SK-N-SH treated with all-trans-retinoic acid at 6 μM for 48 hours (cell line): ENCODE results near the gene THSD7A.

Source experiments
- ARNTL ChIP-seq: fragments of 450-650 bp; formaldehyde crosslinking; IDR thresholded peaks from 2 replicates; pipeline ENCODE4 v1.5.0; 2020; ENCODE audit warnings: low read depth, mild to moderate bottlenecking, moderate library complexity, borderline replicate concordance
- CSDC2 ChIP-seq: fragments of 250-450 bp; sonication (Bioruptor Pico); IDR thresholded peaks from 2 replicates; pipeline ENCODE4 v1.5.0; 2020; ENCODE audit warnings: mild to moderate bottlenecking, moderate library complexity
- GLIS3 ChIP-seq: fragments of 250-450 bp; sonication (Bioruptor Pico); IDR thresholded peaks from 2 replicates; pipeline ENCODE4 v1.5.0; 2020; ENCODE audit warnings: mild to moderate bottlenecking, moderate library complexity
- ISL1 ChIP-seq: fragments of 250-450 bp; sonication (Bioruptor Pico); IDR thresholded peaks from 2 replicates; pipeline ENCODE4 v2.1.2; 2022; ENCODE audit warnings: mild to moderate bottlenecking, moderate library complexity
- OSR1 ChIP-seq: fragments of 250-450 bp; sonication (Bioruptor Pico); IDR thresholded peaks from 2 replicates; pipeline ENCODE4 v1.8.0; 2022; ENCODE audit warnings: moderate library complexity, mild to moderate bottlenecking, inconsistent platforms
- TCF4 ChIP-seq: fragments of 250-450 bp; sonication (Bioruptor Pico); IDR thresholded peaks from 2 replicates; pipeline ENCODE4 v1.8.0; 2021; ENCODE audit warnings: mild to moderate bottlenecking, moderate library complexity, borderline replicate concordance
- ZFP3 ChIP-seq: fragments of 250-450 bp; sonication (Bioruptor Pico); IDR thresholded peaks from 2 replicates; pipeline ENCODE4 v1.5.0; 2020; ENCODE audit warnings: mild to moderate bottlenecking, moderate library complexity
- ZFP30 ChIP-seq: fragments of 450-650 bp; formaldehyde crosslinking; IDR thresholded peaks from 2 replicates; pipeline ENCODE4 v1.5.0; 2022; ENCODE audit warnings: mild to moderate bottlenecking, moderate library complexity
- ZNF565 ChIP-seq: fragments of 450-650 bp; formaldehyde crosslinking; conservative IDR thresholded peaks from 2 replicates; pipeline ENCODE4 v1.5.0; 2020; ENCODE audit warnings: low read depth, mild to moderate bottlenecking, moderate library complexity
- ZNF8 ChIP-seq: fragments of 450-650 bp; formaldehyde crosslinking; IDR thresholded peaks from 2 replicates; pipeline ENCODE4 v1.5.0; 2020; ENCODE audit warnings: mild to moderate bottlenecking, moderate library complexity
- TF ChIP-seq, protein P1 (sequence below): fragments of 250-450 bp; sonication (Bioruptor Pico); IDR thresholded peaks from 2 replicates; pipeline ENCODE4 v1.8.0; 2020; ENCODE audit warnings: mild to moderate bottlenecking, moderate library complexity, borderline replicate concordance
- TF ChIP-seq, protein P2 (sequence below): fragments of 250-450 bp; sonication (Bioruptor Pico); IDR thresholded peaks from 2 replicates; pipeline ENCODE4 v1.8.0; 2021; ENCODE audit warnings: low read depth, mild to moderate bottlenecking, moderate library complexity, borderline replicate concordance
- TF ChIP-seq, protein P3 (sequence below): fragments of 250-450 bp; sonication (Bioruptor Pico); IDR thresholded peaks from 2 replicates; pipeline ENCODE4 v1.5.1; 2020; ENCODE audit warnings: low read depth, mild to moderate bottlenecking, moderate library complexity

DNA sequence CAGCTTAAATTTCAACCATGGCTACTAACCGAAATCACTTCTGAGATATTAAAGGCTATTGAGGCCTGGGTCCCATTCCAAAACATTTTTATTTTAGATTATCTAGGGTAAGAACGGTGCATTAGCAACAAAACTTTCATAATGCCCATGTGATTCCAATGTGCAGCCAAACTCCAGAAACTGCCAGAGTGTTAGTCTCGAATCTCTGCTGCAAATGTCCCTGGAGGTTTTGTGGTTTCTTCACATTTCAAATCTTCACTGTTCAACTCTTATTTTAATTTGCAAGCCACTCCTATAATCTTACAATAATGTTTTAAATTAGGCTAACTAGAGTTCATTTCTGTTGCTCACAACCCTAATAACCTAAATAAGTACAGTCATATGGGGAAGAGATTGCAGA is 501.3 kb downstream of the THSD7A start:
- TF ChIP-seq, protein P1, sequence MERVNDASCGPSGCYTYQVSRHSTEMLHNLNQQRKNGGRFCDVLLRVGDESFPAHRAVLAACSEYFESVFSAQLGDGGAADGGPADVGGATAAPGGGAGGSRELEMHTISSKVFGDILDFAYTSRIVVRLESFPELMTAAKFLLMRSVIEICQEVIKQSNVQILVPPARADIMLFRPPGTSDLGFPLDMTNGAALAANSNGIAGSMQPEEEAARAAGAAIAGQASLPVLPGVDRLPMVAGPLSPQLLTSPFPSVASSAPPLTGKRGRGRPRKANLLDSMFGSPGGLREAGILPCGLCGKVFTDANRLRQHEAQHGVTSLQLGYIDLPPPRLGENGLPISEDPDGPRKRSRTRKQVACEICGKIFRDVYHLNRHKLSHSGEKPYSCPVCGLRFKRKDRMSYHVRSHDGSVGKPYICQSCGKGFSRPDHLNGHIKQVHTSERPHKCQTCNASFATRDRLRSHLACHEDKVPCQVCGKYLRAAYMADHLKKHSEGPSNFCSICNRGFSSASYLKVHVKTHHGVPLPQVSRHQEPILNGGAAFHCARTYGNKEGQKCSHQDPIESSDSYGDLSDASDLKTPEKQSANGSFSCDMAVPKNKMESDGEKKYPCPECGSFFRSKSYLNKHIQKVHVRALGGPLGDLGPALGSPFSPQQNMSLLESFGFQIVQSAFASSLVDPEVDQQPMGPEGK (CRISPR knock-in tag): no peak
- TF ChIP-seq ZFP3 (CRISPR knock-in tag) (no peak), ISL1 (CRISPR knock-in tag) (no peak), OSR1 (CRISPR knock-in tag) (no peak), TCF4 (no peak), GLIS3 (CRISPR knock-in tag) (no peak), CSDC2 (CRISPR knock-in tag) (no peak), ARNTL (CRISPR knock-in tag) (no peak), ZFP30 (no peak), ZNF565 (no peak), ZNF8 (no peak)
- TF ChIP-seq, protein P2, sequence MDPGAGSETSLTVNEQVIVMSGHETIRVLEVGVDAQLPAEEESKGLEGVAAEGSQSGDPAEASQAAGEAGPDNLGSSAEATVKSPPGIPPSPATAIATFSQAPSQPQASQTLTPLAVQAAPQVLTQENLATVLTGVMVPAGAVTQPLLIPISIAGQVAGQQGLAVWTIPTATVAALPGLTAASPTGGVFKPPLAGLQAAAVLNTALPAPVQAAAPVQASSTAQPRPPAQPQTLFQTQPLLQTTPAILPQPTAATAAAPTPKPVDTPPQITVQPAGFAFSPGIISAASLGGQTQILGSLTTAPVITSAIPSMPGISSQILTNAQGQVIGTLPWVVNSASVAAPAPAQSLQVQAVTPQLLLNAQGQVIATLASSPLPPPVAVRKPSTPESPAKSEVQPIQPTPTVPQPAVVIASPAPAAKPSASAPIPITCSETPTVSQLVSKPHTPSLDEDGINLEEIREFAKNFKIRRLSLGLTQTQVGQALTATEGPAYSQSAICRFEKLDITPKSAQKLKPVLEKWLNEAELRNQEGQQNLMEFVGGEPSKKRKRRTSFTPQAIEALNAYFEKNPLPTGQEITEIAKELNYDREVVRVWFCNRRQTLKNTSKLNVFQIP (CRISPR knock-in tag): no peak
- TF ChIP-seq, protein P3, sequence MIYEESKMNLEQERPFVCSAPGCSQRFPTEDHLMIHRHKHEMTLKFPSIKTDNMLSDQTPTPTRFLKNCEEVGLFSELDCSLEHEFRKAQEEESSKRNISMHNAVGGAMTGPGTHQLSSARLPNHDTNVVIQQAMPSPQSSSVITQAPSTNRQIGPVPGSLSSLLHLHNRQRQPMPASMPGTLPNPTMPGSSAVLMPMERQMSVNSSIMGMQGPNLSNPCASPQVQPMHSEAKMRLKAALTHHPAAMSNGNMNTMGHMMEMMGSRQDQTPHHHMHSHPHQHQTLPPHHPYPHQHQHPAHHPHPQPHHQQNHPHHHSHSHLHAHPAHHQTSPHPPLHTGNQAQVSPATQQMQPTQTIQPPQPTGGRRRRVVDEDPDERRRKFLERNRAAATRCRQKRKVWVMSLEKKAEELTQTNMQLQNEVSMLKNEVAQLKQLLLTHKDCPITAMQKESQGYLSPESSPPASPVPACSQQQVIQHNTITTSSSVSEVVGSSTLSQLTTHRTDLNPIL (CRISPR knock-in tag): no peak
